Measurements from ENCODE around the gene CCNQ.

The CCNQ gene

DNA sequence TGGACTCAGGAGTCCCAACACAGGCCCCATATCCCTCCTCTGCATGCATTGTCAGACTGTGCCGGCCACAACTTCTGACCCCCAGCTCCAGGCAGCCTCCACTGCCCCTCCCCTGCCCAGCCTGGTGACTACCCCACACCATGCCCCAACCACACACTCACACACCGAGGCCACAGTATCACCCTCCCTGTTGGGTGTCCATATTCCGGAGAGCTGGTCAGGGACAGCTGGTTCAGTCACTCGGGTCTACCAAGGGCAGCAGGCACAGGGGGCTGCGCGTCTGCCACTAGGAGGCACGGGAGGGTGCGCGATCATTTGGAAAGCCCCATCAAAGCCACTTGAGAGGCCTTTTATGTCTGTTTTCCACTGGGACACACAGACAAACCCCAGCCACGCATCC, 26.3 kb downstream of the CCNQ start:
- DNase-seq, result no peak

DNA sequence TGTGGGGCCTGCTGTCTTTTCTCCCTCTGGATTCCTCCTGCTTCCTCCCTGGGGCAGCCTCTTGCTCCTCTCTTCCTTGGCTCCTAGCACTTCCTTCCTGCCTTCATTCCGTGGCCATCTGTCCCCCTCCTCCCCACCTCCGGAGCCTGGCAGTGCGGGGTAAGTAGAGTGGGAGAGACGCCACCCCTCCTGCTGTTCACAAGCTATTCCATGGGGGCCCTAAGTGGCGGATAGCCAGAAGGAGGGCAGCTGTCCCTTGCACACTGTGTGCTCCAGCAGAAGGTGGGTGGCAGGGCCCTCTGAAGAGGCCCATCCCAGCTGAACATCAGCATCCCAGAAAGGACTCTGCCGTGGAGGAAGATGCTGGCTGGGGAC, 27.4 kb downstream of the CCNQ start:
- no peak for DNase-seq

DNA sequence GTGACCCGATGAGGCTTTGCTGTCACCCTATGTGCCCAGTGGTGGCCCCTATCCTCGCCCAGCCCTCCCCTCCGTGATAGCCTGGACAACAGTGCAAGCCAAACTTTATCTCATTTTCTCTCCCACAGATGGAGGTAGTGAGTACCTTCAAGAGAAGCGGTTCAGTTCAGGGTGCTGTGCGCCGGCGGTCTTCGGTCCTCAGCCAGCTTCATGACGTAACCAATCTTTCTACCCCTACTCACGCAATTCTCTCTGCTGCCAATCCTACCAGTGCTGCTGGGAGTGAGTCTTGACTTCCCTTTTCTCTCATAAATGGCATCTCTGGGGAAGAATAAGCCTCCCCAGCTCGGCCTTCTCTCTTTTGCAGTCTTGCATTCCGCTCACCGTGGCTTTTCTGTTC, 29.5 kb downstream of the CCNQ start:
- no peak for DNase-seq

GRCh38 chrX:153568451-153569011, 30.4 kb downstream of the CCNQ start:
- DNase-seq, result no peak

DNA sequence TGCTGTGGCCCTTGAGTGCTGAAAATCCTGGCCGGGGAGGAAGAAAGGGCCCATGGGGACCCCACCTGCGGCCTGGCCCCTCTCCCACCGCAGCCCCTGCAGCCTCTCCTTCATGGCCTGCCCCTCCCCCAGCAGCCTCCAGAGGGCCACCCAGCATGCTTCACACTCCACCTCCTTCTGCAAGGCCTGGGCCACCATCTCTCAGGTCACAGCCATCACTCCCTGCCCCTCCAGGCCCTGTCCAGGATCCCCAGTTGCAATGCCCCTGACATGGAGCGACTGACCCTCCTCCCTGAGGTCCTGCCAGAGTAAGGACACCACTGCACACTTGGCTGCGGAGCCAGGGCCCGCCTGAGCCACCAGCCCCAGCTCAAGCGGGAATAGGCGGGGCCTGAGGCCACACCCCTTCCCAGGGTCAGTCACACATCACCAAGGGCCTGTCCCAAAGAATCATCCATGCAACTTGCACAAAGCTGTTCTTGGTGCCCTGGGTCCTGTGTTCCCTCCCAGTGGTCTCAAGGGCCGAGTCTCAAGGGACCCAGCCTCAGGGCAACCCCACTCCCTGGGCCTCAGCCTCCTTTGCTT, 32.9 kb downstream of the CCNQ start:
- DNase-seq, result no peak

DNA sequence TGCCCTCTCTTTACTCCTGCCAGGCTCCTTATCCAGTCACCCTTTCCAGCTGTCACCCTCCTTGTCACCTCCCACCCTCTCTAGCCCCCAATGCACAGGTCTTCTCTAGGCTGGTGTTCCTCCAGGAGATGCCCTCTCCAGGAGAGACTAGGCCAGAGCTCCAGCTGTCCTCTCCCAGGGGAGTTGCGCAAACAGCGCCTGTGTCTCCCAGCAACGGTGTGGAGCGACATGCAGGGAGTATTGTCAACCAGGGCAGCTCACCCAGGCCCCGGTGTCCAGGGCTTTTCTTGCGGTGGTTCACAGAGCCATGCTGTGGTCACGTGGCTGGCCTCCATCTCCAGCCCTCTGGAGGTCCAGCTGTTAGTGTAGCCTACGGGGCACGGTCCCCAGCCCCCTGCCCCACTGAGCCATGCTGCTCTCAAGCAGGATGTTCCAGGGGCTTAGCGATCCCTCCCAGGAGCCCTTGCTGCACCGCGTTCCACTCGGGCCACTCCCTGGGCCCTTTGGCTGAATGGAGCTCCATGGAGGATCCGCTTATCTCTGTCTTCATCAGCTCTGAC, 34.8 kb downstream of the CCNQ start:
- DNase-seq, result no peak

DNA sequence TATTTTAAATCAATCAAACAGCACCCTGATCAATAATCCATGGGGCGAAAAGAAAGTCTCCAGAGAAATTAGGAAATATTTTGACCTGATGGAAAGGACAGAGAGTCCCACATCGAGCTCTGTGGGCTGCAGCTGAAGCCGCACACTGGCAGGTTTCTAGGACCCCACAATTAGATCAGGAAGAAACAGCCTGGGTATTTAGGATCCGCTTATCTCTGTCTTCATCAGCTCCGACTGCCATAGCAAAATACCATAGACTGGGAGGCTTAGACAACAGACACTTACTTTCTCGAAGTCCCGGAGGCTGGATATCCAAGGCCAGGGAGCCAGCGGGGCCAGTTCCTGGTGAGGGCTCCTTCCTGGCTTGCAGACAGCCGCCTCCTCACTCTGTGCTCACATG, 36.4 kb downstream of the CCNQ start:
- DNase-seq, result no peak

DNA sequence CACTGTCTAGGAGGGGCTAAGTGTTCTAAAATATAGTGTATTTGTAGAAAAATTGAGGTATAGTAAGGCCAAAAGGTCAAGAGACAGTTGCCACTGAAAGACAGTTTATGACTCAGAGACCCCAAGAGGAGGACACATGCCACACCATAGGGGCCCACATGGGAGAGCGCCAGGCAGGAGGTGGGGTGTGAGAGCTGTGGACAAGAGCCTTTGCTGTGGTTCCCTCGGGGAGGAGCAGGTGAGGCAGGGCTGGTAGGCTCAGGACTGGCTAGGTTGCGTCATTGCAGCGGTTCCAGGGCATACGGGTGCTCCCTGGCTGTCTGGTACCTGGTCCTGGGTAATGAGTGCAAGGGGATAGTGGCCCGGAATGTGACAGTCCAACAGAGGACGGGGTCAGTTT, 37.6 kb downstream of the CCNQ start:
- no peak for DNase-seq

- DNase-seq, result no peak
Measured at GRCh38 chrX:153560466-153560865, 38.5 kb downstream of the CCNQ start.

- DNase-seq, result no peak
Measured at GRCh38 chrX:153560000-153560399, 38.9 kb downstream of the CCNQ start.

DNA sequence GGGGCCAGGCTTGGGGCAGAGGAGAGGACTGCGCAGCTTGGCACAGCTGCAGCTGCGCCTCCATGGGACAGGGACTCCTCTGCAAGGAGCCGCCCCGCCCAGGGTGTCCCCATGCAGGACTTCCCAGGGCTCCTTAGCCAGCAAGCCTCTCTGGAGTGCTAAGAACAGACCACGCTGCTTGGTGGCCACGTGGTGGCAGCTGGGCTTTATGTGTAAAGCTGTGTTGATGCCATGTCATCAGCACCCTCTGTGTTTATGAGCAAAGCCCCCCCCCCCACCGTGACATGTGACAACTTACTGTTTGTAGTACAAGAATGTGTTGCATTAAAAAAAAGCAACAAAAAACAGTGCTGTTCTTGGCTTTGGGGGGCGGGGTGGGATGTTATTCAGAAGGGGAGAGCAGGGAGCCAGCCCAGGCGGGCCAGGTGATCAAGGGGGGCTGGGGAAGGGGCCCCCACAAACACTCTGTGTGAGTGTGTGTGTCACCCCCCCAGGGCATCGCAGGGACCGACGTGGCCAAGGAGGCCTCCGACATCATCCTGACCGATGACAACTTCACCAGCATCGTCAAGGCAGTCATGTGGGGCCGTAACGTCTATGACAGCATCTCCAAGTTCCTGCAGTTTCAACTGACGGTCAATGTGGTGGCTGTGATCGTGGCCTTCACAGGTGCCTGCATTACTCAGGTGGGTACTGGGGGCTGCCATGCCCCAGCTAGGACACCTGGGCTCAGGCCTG, 41.2 kb downstream of the CCNQ start:
- no peak for DNase-seq

- no peak for DNase-seq
Measured at GRCh38 chrX:153556767-153557166, 42.2 kb downstream of the CCNQ start.

DNA sequence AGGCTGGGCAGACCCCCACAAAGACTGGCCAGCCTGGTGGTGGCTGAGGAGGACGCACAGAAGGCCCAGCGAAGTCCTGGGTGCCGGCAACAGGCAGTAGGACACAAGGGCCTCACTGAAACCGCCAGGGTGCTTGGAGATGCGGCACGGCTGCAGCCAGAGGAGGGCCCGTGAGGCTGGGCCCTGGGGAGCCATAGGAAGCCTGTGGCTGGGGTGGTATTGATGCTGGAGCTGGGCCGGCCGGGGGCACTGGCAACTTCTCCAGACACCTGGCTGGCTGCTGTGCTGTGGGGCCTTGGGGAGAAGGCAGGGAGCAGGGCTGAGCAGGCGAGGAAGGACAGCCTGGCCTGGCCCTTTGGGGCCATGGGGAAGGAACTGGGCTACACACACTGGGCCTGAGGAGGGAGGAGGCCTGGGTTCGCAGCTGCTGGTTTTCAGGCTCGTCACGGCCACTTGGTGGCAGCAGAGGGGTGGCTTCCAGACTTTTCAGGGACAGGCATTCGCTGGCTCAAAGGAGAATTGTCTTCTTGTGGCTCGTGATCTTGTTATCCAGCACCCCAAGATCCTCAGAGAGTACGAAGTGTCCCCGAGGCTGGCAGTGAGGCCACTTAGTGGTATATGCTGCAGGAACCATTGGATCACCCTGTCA, 44.3 kb downstream of the CCNQ start:
- peak; percentile 15 to 52 (median 35) for DNase-seq

GRCh38 chrX:153551135-153551534, 47.8 kb downstream of the CCNQ start:
- DNase-seq, result no peak

DNA sequence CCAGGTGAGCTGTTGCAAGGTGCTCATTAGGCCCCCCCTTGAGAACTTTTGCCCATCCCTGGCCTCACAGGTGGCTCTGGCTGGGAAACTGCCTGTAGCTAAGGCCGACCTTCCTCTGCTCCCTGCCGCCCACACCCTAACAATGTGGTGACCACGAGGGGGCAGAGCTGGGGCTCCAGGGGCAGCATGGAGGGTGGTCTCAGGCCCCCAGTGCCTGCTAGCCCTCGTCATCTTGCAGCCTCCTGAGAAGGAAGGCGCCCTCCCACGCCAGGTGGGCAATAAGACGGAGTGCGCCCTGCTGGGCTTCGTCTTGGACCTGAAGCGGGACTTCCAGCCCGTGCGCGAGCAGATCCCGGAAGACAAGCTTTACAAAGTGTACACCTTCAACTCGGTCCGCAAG, 49.1 kb downstream of the CCNQ start:
- no peak for DNase-seq

GRCh38 chrX:153549231-153549630, 49.7 kb downstream of the CCNQ start:
- DNase-seq, result no peak

GRCh38 chrX:153547195-153547594, 51.7 kb downstream of the CCNQ start:
- DNase-seq, result no peak

DNA sequence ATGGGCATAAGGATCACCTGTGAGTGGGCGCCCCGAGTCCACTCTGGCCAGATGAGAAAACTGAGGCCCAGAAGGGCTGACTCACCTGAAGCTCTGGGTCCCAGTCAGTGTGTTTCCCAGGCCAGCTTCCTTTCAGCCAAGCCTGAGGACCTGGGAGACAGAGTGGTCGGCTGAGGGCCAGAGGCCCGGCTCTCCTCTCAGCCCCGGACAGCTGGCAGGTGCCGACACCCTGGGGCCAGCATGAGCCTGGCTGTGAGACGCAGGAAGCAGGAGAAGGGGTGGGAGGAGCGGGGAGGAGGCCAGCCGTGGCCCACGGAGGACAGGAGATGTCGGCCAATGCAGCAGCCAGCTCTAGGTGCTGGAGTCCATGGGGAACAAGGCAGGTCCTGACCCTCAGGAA, 52.6 kb downstream of the CCNQ start:
- no peak for DNase-seq

- no peak for DNase-seq
Measured at GRCh38 chrX:153544727-153545126, 54.2 kb downstream of the CCNQ start.

DNA sequence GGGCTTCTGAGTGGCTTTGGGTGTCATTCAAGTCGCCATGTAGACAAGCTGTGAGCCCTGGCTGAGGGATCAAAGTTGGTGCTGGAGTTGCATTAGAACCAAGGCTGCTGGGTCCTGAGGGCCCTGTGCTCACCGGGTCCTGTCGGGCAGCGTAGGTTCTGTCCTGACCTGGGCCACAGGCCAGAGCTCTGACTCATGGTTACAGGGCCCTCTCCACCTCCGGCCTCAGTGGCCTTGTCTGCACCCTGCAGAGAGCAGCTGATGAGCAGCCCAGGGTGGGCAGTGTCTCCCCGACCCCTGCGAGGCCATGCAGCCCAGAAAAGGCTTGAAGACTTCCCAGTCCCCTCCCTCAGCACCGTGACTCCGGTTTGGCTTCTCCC, 59.0 kb downstream of the CCNQ start:
- DNase-seq, result no peak

DNA sequence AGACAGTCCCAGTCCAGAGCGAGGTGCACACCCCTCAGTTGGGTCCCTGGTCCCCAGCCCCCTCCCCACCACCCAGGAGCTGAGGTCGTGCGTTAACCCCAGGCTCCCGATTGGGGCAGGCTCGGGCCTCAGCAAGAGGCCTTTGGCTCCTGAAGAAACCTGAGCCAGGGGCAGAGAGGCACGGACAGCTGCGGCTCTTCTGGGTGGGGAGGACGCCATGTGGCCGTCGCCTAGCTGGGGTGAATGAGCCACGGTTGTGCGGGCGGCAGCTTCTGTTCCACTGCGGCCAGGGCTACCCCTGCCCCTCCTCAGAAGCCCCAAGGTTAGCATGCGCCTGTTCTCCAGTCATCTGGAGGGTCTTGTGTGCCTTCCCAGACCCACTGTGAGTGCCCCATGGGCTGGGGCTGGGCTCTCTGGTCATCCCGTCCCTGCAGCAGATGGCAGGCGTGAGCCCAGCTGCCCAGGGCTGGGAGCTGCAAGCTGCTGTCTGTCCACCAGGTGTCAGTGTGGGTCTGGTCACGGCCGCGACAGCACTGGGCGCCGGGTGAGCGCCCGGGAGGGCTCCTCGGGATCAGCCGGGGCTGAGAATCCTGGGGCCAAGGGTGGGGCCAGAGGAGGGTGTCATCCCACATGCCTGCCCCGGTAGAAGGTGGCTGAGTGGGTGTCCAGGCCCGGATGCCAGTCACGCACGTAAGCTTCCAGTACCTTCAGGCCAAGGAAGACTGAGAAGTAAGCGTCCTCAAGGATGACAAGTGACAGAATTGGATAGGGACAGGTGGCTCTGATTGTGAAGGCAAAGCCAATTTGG, 59.6 kb downstream of the CCNQ start:
- peak; percentile 9 to 47 (median 33) for DNase-seq

GRCh38 chrX:153538424-153538823, 60.5 kb downstream of the CCNQ start:
- DNase-seq, result no peak

Data from T-helper 1 cell (primary cell).